Breast epithelium (tissue), 3 donors: Measurements from ENCODE around the gene PTPRN2.

Source experiments
- CTCF ChIP-seq, 3 donors: fragments of 450-650 bp; IDR thresholded peaks; one replicate each; pipeline ENCODE4 v1.5.1; 2016 to 2017; ENCODE audit warnings: antibody characterized with exemption in 3 of 3, mild to moderate bottlenecking in 3 of 3, moderate library complexity in 3 of 3
- POLR2A ChIP-seq: fragments of 450-650 bp; IDR thresholded peaks from one replicate; pipeline ENCODE4 v1.6.1; 2016; ENCODE audit warnings: antibody characterized with exemption, mild to moderate bottlenecking, moderate library complexity

GRCh38 chr7:157886266-157886665 lies 701.4 kb downstream of the PTPRN2 start:
- TF ChIP-seq CTCF (IDR thresholded peaks at IDR 0.05) (no peak), POLR2A (no peak)
